GM19043 (cell line): Measurements from ENCODE around the gene TRRAP.

Experiments used
- ATAC-seq: cut with Tn5 transposase; IDR thresholded peaks from one replicate; pipeline ENCODE4 v1.9.1; 2021; ENCODE audit warnings: low read depth; ENCODE audit not compliant: unreplicated experiment

Gene TRRAP

DNA sequence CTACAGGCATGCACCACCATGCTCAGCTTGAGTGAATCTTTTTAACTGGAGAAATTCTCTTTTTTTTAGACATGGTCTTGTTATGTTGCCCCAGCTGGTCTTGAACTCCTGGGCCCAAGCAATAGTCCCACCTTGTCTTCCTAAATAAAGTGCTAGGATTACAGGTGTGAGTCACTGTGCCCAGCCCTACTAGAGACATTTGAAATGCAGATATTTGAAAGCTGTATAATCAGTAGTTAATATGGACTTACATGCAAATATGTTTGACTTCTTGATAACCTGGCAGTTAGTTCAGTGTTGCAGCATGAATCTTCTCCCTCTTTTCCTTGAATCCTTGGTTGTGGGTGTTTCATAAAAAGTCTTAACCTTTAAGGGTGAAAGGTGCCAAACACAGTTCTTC, 8.7 kb downstream of the TRRAP start:
- ATAC-seq: no peak

DNA sequence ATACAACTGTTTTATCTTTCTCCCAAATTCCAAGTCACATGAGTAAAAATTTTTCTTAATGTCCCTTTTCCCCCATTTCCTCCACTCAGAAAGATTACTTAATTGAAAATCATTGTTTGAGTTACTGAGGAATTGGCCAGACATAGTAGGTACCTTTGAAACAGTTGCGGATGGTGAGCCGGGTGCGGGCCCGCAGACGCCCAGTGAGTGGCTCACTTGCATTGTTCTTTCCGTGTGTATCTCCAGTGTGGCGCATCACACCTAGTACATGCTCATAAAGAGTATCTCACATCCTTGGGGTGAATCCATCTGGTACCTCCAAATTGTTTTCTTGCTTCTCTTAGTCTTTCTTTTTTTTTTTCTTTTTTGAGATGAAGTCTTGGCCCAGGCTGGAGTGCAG, 14.3 kb downstream of the TRRAP start:
- ATAC-seq: no peak

DNA sequence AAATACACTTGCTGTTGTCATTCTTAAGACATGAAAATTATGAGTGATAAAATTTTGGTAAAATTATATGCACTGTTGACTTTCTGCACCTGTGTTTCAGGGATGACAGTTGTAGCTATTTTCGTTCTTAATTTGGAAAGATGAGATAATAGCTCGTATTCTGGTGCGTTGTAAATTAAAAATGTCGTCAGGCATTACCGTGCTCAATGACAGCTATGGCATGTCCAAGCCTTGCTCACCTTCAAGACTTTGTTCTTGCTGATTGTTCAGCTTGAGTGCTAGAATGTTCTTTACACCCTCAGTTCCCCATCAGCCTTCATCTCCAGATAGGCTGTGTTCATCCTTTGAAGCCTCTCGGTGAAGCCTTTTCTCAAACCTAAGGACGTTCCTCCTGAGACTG, 21.5 kb downstream of the TRRAP start:
- no peak for ATAC-seq

DNA sequence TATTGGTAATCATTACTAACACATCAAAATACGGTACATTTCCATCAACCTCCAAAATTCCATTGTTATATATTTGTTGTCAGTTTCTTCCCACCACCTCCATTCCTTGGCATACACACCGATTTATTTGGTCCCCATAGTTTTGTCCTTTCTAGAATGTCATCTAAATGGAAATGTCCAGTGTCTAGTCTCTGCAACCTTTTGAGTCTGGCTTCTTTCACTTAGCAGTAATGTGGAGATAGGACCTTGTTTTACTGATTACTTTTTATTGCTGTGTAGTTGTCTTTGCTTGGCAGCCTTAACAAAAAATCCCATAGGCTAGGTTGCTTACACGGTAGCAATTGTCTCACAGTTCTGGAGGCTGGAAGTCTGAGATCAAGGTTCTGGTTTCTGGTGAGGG, 22.5 kb downstream of the TRRAP start:
- no peak for ATAC-seq

DNA sequence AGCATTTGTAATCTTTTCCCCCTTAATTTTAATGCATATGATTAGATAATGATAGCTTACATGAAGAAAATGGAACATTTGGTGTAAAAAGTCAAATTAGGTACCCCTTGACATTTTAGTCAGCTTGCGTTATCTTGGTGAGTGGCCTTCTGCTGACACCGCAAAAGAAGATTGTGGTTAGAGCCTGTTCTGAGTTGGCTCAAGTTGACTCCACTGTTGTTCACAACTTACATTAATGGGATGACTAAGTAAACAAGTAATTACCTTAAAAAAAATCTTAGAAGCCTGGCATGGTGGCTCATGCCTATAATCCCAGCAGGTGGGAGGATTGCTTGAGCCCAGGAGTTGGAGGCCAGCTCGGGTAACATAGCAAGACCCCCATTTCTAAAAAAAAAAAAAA, 24.2 kb downstream of the TRRAP start:
- ATAC-seq: no peak

DNA sequence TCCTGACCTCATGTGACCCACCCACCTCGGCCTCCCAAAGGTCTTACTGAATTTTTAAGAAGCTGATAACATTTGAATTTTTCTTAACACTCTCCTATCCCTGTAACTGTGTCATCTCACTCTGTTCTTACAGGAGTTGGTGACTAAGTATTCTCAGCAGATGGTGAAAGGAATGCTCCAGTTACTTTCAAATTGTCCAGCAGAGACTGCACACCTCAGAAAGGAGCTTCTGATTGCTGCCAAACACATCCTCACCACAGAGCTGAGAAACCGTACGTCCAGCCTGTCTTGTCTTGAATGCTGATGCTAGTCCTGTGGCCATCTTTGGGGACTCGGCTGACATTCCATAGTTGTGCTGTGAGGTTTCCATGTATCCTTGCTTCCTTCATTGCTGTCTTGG, 24.9 kb downstream of the TRRAP start:
- ATAC-seq: no peak

DNA sequence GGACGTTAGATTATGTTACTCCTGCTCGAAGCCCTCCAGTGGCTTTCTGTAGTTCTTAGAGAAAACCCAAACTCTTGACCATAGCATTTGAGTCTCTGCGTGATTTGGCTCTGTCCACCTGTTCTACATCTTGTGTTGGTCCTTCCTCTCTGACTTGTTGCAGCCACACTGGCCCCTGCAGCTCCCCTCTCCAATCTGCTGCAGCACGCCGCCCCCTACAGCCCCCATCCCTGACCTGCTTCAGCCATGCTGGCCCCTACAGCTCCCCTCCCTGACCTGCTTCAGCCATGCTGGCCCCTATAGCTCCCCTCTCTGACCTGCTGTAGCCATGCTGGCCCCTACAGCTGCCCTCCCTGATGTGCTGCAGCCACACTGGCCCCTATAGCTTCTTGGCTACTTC, 29.2 kb downstream of the TRRAP start:
- no peak for ATAC-seq

DNA sequence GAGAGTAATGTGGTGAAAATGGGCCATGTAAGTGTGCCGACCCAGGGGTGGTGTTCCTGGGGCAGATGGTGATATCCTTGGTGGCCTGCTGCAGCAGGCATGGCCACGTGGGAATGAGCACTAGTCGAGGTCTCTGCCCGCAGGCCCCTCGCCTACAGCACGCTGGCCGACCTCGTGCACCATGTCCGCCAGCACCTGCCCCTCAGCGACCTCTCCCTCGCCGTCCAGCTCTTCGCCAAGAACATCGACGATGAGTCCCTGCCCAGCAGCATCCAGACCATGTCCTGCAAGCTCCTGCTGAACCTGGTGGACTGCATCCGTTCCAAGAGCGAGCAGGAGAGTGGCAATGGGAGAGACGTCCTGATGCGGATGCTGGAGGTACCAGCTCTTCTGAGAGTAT, 30.3 kb downstream of the TRRAP start:
- ATAC-seq: no peak

DNA sequence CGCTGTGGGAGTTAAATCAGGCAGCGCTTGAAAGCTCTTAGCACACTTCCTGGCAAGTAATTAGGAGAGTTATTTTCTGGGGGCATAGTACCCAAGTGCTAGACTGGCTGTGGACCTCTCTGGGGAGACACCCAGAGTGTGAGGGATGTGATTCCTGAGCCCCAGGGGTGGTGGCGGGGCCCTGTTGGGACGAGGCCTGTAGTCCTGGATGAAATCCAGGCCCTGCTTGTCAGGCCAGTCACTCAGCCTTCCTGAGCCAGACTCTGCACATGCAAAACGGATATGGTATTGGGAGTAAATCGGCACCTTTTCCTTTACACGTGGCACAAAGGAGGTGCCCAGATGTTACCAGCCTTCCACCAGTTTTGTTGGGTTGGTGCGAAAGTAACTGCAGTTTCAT, 31.2 kb downstream of the TRRAP start:
- no peak for ATAC-seq

DNA sequence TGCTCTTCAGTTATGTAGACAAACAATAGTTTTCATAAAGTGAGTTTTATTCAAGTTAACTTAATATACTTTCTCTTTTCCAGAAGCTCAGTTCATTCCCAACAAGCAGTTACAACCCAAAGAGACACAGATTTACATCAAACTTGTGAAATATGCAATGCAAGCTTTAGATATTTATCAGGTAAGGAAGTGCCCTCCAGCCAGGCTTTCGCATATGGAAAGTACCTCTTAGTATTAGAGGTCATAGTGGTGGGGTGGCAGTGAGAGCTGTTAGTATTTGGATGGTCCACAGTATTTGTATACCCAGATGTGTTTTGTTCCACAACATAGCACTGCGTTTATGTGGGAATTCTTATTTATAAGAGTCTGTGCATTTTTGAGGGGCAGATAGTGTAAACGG, 32.1 kb downstream of the TRRAP start:
- no peak for ATAC-seq

DNA sequence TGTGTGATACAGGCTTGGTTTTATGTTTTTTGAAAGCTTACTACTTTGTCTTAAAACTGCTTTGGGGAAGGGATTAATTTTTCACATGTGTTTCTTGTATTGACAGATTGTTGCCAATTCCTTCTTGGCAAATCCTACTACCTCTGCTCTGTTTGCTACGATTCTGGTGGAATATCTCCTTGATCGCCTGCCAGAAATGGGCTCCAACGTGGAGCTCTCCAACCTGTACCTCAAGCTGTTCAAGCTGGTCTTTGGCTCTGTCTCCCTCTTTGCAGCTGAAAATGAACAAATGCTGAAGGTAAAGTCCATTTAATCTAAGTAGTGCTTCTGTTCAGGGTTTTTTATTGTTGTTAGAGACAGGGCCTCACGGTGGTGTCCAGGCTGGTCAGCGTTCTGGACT, 33.6 kb downstream of the TRRAP start:
- no peak for ATAC-seq

DNA sequence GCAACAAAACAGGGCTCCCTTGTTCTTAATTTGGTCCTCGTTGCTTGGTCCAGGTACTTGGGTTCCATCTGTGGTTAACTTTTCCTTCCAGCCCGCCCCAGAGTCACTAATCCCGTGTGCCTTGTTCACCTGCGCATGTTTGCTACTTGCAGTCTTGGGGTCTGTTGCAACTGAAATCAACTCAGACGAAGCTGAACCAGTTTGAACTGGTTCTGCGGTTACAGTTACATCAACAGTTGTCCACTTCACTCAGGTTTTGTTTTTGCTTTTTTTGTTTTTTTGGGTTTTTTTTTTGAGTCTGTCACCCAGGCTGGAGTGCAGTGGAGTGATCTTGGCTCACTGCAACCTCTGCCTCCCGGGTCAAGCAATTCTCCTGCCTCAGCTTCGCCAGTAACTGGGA, 34.7 kb downstream of the TRRAP start:
- ATAC-seq: no peak

DNA sequence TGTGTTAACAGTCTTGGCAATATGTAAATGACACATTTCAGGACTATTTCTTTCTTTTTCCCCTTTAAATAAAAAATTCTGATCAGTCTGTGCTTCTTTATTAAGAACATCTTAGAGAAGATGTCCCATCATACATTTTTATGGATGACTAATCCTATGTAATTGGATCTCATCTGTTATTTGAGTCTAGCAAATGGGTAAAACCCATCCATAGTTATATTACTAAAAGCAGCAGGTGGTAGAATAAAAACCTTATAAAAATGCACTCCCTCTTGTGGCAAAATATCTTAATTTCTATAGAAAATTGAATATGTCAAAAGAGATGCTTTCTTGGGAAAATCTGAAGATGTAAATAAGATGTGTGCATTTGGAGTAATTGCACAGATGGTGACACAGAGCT, 35.3 kb downstream of the TRRAP start:
- no peak for ATAC-seq

DNA sequence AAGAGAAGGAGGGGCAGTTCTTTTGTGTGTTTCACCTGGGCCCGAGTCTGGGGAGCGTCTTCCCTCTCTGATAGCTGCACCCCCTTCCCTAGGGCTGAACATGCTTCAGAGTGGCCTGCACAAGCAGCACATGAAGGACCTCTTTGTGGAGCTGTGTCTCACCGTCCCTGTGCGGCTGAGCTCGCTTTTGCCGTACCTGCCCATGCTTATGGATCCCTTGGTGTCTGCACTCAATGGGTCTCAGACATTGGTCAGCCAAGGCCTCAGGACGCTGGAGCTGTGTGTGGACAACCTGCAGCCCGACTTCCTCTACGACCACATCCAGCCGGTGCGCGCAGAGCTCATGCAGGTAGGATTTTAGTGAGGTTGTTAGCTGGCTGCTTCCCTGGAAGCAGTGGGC, 39.0 kb downstream of the TRRAP start:
- ATAC-seq: no peak

DNA sequence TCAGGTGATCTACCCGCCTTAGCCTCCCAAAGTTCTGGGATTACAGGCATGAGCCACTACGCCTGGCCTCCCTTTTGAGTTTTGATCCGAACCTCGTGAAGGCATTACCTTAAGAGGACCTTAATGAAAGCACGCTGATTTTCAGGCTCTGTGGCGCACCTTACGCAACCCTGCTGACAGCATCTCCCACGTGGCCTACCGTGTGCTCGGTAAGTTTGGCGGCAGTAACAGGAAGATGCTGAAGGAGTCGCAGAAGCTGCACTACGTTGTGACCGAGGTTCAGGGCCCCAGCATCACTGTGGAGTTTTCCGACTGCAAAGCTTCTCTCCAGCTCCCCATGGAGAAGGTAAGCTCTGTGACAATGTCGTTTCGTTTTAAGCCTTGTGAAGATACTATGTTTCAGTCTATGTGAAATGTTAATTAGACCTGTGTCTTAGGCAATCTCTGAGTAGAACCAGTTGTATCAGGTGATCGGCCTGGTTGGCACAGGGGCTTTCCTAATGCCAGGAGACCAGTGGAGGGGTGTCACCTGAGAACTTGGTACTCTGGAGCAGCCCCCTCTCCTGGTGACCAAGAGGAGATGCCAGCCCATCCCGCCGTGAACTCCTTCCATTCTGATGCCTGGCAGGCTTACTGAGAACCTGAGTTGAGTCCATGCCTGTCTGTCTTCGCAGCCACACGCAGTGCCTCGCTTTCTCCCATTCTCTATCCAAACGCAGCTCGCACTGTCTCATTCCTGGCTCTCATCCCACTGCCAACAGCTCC, 43.5 kb downstream of the TRRAP start:
- ATAC-seq: no peak

DNA sequence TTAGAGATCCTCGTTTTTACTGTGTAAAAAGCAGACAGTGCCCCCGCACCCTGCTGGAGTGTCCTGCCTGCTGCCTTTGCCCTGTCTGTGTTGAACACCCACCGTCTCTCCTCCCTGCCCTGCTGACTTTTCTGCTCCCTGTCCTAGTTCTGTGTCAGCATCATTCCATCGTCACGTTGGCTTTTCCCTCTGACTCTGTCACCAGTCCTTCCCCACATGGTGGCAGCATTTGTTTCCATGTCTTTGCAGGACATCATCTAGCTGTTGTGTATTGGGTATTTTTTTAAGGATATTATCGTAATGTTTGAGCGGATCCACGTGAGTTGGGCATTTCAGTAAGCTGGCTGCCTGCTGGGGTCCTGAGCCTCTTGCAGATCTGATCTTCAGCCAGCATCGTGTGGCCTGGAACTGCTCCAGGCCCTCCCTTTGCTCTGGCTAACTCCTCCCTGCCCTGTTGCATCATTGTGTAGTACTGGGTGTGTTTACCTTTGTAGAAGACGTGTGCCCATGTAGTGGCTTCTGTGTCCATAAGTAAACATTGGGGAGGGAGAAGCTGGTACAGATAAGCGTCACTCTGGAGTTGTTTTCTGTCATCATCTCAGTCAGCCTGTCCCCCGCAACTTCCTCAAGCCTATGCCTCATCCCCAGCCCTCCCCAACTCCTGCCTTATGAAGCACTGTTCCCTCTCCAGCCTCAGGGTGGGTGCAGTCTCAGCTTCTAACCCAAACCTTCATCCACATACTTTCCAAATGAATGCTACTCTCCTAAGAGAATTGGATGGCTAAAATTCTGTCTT, 44.3 kb downstream of the TRRAP start:
- ATAC-seq: no peak

DNA sequence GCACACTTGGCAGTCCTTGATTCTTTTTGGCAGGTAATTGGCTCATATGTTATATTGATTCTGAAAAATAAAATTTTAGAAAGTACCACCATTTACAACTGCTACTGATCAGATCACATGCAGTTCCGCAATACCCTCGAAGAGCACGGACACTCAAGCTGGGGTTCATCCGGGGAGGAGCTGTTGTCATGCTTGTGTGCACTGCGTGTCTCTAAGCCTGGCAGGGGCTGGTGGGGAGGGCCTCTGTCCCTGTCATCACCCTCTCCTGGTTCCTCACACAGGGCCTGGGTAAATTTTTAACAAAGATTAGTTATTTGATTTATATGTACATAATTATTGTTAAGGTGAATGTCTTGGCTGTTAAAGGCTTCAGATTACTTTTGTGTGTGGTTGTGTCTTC, 45.2 kb downstream of the TRRAP start:
- no peak for ATAC-seq

DNA sequence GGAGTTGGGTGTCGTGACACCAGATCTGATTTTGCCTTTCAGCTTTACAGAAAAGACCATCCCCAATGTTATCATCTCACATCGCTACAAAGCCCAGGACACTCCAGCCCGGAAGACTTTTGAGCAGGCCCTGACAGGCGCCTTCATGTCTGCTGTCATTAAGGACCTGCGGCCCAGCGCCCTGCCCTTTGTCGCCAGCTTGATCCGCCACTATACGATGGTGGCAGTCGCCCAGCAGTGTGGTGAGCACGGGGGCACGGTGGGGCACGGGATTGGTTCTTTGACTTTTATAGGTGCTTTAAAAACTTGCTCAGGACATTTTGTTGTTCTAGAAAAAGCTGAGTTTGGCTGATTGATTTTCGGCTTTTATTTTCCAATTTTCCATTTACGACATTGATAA, 48.8 kb downstream of the TRRAP start:
- ATAC-seq: no peak

DNA sequence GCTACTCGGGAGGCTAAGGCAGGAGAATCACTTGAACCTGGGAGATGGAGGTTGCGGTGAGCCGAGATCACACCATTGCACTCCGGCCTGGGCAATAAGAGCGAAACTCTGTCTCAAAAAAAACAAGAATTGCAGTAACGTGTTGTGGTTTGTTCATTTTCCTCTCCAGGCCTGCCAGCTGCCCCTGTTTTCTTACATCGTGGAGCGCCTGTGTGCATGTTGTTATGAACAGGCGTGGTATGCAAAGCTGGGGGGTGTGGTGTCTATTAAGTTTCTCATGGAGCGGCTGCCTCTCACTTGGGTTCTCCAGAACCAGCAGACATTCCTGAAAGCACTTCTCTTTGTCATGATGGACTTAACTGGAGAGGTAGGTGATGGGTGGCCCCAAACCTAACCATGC, 52.1 kb downstream of the TRRAP start:
- ATAC-seq: no peak

DNA sequence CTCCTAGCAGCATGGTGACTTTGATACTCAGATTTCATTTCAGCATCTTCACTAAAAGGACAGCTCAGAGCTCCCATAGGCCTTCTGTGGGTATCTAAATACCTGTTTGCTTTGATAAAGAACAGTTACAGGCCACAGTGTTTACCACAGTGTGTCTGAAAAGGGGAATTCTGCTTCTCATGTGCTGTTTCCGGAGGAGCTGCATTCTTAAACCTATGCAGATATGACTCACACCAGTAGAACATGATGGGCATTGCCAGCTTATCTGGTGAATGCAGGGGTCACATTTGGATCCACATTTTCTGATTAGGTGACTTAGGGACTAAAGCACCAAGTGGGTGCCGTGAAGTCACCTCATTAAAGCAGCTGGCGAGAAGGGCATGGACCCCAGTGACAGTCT, 52.6 kb downstream of the TRRAP start:
- no peak for ATAC-seq

DNA sequence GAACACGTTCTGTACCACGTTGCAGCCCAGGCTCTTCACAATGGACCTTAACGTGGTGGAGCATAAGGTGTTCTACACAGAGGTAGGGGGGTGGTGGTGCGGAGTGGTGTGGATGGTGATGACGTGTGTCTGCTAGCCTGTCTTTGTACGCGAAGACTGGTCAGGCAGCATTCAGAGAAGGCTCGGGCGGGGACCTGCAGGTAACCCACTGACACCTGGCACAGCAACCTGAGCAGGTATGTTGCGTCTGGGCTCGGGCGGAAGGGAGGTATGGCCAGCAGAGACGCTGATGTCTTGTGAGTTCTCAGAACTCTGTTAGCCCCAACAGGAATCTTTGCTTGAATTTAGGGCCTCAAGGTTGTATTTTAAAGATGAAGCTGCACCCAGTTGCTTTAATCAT, 55.0 kb downstream of the TRRAP start:
- ATAC-seq: no peak

DNA sequence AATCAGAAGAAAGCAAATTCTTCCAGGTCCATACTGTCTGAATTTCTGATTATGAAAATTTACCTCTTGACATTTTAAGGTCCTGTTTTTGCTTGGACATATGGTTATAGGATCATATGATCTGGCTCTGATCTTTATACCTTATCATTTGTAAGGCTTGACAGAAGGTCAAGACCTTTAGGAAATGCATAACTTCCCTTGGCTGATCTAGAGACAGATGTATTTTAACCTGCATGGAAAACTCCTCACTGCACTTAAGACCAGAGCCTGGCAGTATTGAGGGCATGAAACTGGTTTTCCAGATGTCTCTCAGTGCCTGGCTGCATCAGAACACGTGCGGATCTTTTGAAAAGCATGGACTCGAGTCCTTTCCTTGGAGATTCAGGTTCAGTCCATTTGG, 55.9 kb downstream of the TRRAP start:
- no peak for ATAC-seq
